Measurements from ENCODE around the gene CAMK4. TPM values are rescaled to one million over a fixed set of nuclear protein-coding genes. Genes with fewer than 3 reads are reported as not detected.

CAMK4 gene
- total and polyA plus RNA-seq, 4 donors: 0.27 to 1.4 (median 1.2) TPM

- DNase-seq (ENCODE audit: low spot score): no peak
- H3K4me1 ChIP-seq (ENCODE audit: control insufficient read depth in 4 of 4, insufficient read depth in 4 of 4, low read length in 3 of 4): no peaks in the 10 kb centered on the region
- H3K4me3 ChIP-seq (ENCODE audit: low read depth in 1 of 3, low read length in 3 of 3): no peak overlapping the region
- no peak overlapping the region for H3K9ac ChIP-seq (ENCODE audit: low read depth in 1 of 2, low read length in 2 of 2)
- H3K9me3 ChIP-seq (ENCODE audit: control insufficient read depth in 4 of 4, low read length in 3 of 4): no peaks in the 10 kb centered on the region
- TF ChIP-seq EGR1 (IDR thresholded peaks at IDR 0.05; ENCODE audit: low read depth in 2 of 2) (no peak), RAD21 (IDR thresholded peaks at IDR 0.05) (no peak), ATF3 (IDR thresholded peaks at IDR 0.05) (no peak), YY1 (IDR thresholded peaks at IDR 0.05) (no peak), CTCF (IDR thresholded peaks at IDR 0.05; ENCODE audit: low read depth, low read length, missing input control) (no peak), JUND (IDR thresholded peaks at IDR 0.05) (no peak), NR2F2 (IDR thresholded peaks at IDR 0.05) (no peak), HNF4G (IDR thresholded peaks at IDR 0.05) (no peak), FOXA2 (IDR thresholded peaks at IDR 0.05) (no peak), TAF1 (conservative IDR thresholded peaks at IDR 0.05) (no peak), SP1 (IDR thresholded peaks at IDR 0.05) (no peak), RXRA (IDR thresholded peaks at IDR 0.05) (no peak), GABPA (IDR thresholded peaks at IDR 0.05 in 1 of 2, conservative IDR thresholded peaks at IDR 0.05 in 1 of 2) (no peak), HNF4A (conservative IDR thresholded peaks at IDR 0.05) (no peak), FOXA1 (IDR thresholded peaks at IDR 0.05) (no peak)
- TF ChIP-seq, protein P1, sequence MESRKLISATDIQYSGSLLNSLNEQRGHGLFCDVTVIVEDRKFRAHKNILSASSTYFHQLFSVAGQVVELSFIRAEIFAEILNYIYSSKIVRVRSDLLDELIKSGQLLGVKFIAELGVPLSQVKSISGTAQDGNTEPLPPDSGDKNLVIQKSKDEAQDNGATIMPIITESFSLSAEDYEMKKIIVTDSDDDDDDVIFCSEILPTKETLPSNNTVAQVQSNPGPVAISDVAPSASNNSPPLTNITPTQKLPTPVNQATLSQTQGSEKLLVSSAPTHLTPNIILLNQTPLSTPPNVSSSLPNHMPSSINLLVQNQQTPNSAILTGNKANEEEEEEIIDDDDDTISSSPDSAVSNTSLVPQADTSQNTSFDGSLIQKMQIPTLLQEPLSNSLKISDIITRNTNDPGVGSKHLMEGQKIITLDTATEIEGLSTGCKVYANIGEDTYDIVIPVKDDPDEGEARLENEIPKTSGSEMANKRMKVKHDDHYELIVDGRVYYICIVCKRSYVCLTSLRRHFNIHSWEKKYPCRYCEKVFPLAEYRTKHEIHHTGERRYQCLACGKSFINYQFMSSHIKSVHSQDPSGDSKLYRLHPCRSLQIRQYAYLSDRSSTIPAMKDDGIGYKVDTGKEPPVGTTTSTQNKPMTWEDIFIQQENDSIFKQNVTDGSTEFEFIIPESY (IDR thresholded peaks at IDR 0.05): no peak
- TF ChIP-seq, protein P2, sequence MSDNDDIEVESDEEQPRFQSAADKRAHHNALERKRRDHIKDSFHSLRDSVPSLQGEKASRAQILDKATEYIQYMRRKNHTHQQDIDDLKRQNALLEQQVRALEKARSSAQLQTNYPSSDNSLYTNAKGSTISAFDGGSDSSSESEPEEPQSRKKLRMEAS (IDR thresholded peaks at IDR 0.05): no peak
- TF ChIP-seq, protein P3, sequence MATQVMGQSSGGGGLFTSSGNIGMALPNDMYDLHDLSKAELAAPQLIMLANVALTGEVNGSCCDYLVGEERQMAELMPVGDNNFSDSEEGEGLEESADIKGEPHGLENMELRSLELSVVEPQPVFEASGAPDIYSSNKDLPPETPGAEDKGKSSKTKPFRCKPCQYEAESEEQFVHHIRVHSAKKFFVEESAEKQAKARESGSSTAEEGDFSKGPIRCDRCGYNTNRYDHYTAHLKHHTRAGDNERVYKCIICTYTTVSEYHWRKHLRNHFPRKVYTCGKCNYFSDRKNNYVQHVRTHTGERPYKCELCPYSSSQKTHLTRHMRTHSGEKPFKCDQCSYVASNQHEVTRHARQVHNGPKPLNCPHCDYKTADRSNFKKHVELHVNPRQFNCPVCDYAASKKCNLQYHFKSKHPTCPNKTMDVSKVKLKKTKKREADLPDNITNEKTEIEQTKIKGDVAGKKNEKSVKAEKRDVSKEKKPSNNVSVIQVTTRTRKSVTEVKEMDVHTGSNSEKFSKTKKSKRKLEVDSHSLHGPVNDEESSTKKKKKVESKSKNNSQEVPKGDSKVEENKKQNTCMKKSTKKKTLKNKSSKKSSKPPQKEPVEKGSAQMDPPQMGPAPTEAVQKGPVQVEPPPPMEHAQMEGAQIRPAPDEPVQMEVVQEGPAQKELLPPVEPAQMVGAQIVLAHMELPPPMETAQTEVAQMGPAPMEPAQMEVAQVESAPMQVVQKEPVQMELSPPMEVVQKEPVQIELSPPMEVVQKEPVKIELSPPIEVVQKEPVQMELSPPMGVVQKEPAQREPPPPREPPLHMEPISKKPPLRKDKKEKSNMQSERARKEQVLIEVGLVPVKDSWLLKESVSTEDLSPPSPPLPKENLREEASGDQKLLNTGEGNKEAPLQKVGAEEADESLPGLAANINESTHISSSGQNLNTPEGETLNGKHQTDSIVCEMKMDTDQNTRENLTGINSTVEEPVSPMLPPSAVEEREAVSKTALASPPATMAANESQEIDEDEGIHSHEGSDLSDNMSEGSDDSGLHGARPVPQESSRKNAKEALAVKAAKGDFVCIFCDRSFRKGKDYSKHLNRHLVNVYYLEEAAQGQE (IDR thresholded peaks at IDR 0.05): no peak
- H3K27ac ChIP-seq (ENCODE audit: low read depth in 1 of 2, low read length in 2 of 2): no peak overlapping the region
- no peaks in the 10 kb centered on the region for H3K36me3 ChIP-seq (ENCODE audit: control insufficient read depth in 4 of 4, insufficient read depth in 3 of 4, low read depth in 1 of 4, low read length in 3 of 4)
- WGBS: 49% methylated on average over 3 of the region's 3 CpGs
- no peaks in the 10 kb centered on the region for H3K27me3 ChIP-seq (ENCODE audit: control insufficient read depth in 4 of 4, insufficient read depth in 4 of 4, low read length in 3 of 4)
These were observed 72.4 kb downstream of the CAMK4 start for GRCh38 chr5:111296570-111296969.
